ENCODE measurements around the gene TUBD1. TPM values are rescaled to one million over a fixed set of nuclear protein-coding genes. Genes with fewer than 3 reads are reported as not detected.
A peak's percentile ranks its signal among the peaks of the same experiment; 100 is the strongest.
"Not testable (repeated sequence)": the region's sequence is repeated elsewhere in the genome, so short reads cannot be mapped to it uniquely, and the experiment has no call there.

The TUBD1 gene
- total and polyA plus RNA-seq, 7 donors = 4.7 to 8.8 (median 6.5) TPM

DNA sequence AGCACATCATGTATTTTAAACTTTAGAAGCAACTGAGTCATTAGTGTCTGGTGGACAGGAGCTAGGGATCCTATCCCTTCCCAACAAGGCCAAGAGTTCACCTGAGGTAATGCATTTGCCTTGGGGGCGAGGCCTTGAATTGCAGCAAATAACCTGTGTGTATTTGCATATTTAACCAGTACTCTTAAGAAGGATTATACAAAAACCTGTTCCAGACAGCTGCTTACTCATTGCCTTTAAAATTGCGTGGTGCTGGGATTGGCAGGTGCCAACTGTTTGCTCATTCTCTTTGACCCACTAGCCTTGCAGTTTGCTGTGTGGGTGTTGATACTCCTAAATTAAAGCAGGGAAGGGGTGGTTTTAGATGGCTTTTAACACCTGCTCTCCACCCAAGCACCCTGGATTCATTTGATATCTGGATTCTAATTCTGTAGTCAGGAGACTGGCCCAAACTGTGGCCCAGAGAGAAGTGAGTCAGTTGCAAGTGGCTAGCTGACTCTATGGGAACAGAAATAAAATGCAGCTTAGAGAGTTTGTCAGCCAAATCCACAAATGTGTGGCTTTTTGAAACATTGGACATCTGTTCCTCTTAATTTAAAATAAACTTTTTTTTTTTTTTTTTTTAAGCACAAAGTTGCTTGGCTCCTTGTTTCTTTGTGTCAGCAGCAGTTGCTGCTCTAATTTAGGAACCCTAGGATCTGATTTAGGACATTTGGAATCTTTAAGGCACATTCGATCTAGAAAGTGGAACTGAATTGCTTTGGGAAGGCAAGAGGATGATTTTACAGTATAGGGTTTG lies 46.9 kb downstream of the TUBD1 start:
- DNase-seq = peak; percentile 43 to 62
- TF ChIP-seq CTCF (IDR thresholded peaks at IDR 0.05) = no peak
- 16 to 25% (median 20%) methylated on average over 3 of the region's 3 CpGs for WGBS, 3 donors
- H3K4me3 ChIP-seq = peak overlapping the region; percentile 9
- H3K4me1 ChIP-seq = peaks cover 38% of the 10 kb centered on the region
- H3K9me3 ChIP-seq = no peaks in the 10 kb centered on the region
- intact Hi-C loops (cut with DNase I) = loop anchor here (2.0 to 5.0 kb wide), 2 partner anchors 61 to 88 kb away; no protein-coding TSS in a partner anchor
- peak; percentile 71 to 82 (median 80) for ATAC-seq
- peaks cover 0 to 7% of the 10 kb centered on the region in 2 donors for H3K36me3 ChIP-seq (ENCODE audit: insufficient read depth in 1 of 2, low read depth in 1 of 2)
- no peaks in the 10 kb centered on the region for H3K27me3 ChIP-seq (ENCODE audit: insufficient read depth in 3 of 3, low read length in 2 of 3)
- peak overlapping the region; percentile 92 for H3K27ac ChIP-seq

- H3K4me1 ChIP-seq = peaks cover 38% of the 10 kb centered on the region
- 51 to 80% (median 59%) methylated on average over 3 of the region's 3 CpGs for WGBS, 3 donors
- no peaks in the 10 kb centered on the region for H3K9me3 ChIP-seq
- no peak for TF ChIP-seq CTCF (IDR thresholded peaks at IDR 0.05)
- no peak overlapping the region for H3K4me3 ChIP-seq
- H3K27ac ChIP-seq = peak overlapping the region; percentile 92
- DNase-seq (no peak), ATAC-seq (no peak)
- intact Hi-C loops (cut with DNase I) = loop anchor here in 1 of 2 donors (5.0 kb wide), 1 partner anchor 88 kb away; no protein-coding TSS in a partner anchor
- no peaks in the 10 kb centered on the region for H3K27me3 ChIP-seq (ENCODE audit: insufficient read depth in 3 of 3, low read length in 2 of 3)
- H3K36me3 ChIP-seq (ENCODE audit: insufficient read depth in 1 of 2, low read depth in 1 of 2) = peaks cover 3 to 15% of the 10 kb centered on the region in 2 donors
These were observed 47.7 kb downstream of the TUBD1 start for GRCh38 chr17:59844884-59845594.

- ATAC-seq (peak in 2 of 4 donors; percentile 4 to 18), DNase-seq (no peak)
- 95% methylated on average over 13 of the region's 13 CpGs for WGBS, 3 donors
- Histone ChIP-seq H3K4me1 (peaks cover 38% of the 10 kb centered on the region), H3K4me3 (no peak overlapping the region), H3K36me3 (ENCODE audit: insufficient read depth in 1 of 2, low read depth in 1 of 2) (peaks cover 7 to 26% of the 10 kb centered on the region in 2 donors), H3K27me3 (ENCODE audit: insufficient read depth in 3 of 3, low read length in 2 of 3) (no peaks in the 10 kb centered on the region), H3K27ac (peak overlapping the region; percentile 92), H3K9me3 (no peaks in the 10 kb centered on the region)
- TF ChIP-seq CTCF (IDR thresholded peaks at IDR 0.05) = no peak
- intact Hi-C loops (cut with DNase I) = no loop called here
These were observed 49.7 kb downstream of the TUBD1 start for GRCh38 chr17:59842901-59843652.

DNA sequence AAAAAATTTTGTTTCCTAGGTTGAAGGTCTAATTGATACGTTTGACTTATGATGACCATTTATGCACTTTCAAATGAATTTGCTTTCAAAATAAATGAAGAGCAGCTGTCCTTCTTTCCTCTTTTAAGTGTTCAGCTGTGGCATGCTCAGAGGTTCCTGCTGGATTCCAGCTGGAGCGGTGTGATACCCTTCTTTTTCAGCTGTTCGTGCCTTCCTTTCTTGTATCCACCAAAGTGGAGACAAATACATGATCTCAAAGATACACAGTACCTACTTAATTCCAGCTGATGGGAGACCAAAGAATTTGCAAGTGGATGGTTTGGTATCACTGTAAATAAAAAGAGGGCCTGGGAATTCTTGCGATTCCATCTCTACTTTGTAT lies 50.9 kb downstream of the TUBD1 start:
- H3K4me1 ChIP-seq = peaks cover 32% of the 10 kb centered on the region
- H3K9me3 ChIP-seq; H3K27me3 ChIP-seq (ENCODE audit: insufficient read depth in 3 of 3, low read length in 2 of 3); DNase-seq; intact Hi-C loops (cut with DNase I); ATAC-seq: not testable (repeated sequence)
- H3K36me3 ChIP-seq (ENCODE audit: insufficient read depth in 1 of 2, low read depth in 1 of 2) = peaks cover 7 to 26% of the 10 kb centered on the region in 2 donors
- peak overlapping the region; percentile 92 for H3K27ac ChIP-seq
- 50 to 90% (median 61%) methylated on average over 4 of the region's 4 CpGs for WGBS, 3 donors
- peak overlapping the region; percentile 68 for H3K4me3 ChIP-seq

DNA sequence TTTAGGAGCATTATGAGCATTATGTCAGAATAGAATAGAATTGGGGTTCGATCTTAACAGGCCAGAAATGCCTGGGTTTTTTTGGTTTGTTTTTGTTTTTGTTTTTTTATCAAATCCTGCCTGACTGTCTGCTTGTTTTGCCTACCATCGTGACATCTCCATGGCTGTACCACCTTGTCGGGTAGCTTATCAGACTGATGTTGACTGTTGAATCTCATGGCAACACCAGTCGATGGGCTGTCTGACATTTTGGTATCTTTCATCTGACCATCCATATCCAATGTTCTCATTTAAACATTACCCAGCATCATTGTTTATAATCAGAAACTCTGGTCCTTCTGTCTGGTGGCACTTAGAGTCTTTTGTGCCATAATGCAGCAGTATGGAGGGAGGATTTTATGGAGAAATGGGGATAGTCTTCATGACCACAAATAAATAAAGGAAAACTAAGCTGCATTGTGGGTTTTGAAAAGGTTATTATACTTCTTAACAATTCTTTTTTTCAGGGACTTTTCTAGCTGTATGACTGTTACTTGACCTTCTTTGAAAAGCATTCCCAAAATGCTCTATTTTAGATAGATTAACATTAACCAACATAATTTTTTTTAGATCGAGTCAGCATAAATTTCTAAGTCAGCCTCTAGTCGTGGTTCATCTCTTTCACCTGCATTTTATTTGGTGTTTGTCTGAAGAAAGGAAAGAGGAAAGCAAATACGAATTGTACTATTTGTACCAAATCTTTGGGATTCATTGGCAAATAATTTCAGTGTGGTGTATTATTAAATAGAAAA lies 51.5 kb downstream of the TUBD1 start:
- DNase-seq; H3K27me3 ChIP-seq (ENCODE audit: insufficient read depth in 3 of 3, low read length in 2 of 3); H3K9me3 ChIP-seq; ATAC-seq; intact Hi-C loops (cut with DNase I): not testable (repeated sequence)
- WGBS, 3 donors = 69 to 73% (median 69%) methylated on average over 7 of the region's 7 CpGs
- Histone ChIP-seq H3K4me3 (peak overlapping the region; percentile 68), H3K4me1 (peaks cover 29% of the 10 kb centered on the region), H3K27ac (peak overlapping the region; percentile 92), H3K36me3 (ENCODE audit: insufficient read depth in 1 of 2, low read depth in 1 of 2) (peaks cover 7 to 26% of the 10 kb centered on the region in 2 donors)
